Hepatocyte (in vitro differentiated cells): Measurements from ENCODE around the gene B4GALT7. TPM values are rescaled to one million over a fixed set of nuclear protein-coding genes. Genes with fewer than 3 reads are reported as not detected.

Experiments used
- DNase-seq: peaks from one replicate; pipeline ENCODE4 v3.0.0-alpha.2; 2016; ENCODE audit warnings: low spot score
- H2AFZ ChIP-seq: fragments of 200-600 bp; sonication (generic); 2 replicates; pipeline ENCODE4 v1.6.0; 2016; ENCODE audit warnings: antibody characterized with exemption, mild to moderate bottlenecking
- H3K27ac ChIP-seq: fragments of 200-600 bp; sonication (generic); 2 replicates; pipeline ENCODE4 v1.5.1; 2016; ENCODE audit warnings: mild to moderate bottlenecking
- H3K27me3 ChIP-seq: fragments of 200-600 bp; sonication (generic); 2 replicates; pipeline ENCODE4 v1.6.1; 2016
- H3K36me3 ChIP-seq: fragments of 200-600 bp; sonication (generic); replicated peaks from 2 replicates; pipeline ENCODE4 v1.5.1; 2016; ENCODE audit warnings: low read depth; ENCODE audit not compliant: insufficient read depth
- H3K4me1 ChIP-seq: fragments of 200-600 bp; sonication (generic); 2 replicates; pipeline ENCODE4 v1.5.1; 2016; ENCODE audit warnings: mild to moderate bottlenecking, moderate library complexity; ENCODE audit not compliant: insufficient read depth
- H3K4me2 ChIP-seq: fragments of 200-600 bp; sonication (generic); 2 replicates; pipeline ENCODE4 v1.6.0; 2016
- H3K4me3 ChIP-seq: fragments of 200-600 bp; sonication (generic); 2 replicates; pipeline ENCODE4 v1.5.1; 2016; ENCODE audit warnings: mild to moderate bottlenecking
- H3K79me2 ChIP-seq: fragments of 200-600 bp; sonication (generic); 2 replicates; pipeline ENCODE4 v1.6.0; 2017; ENCODE audit warnings: mild to moderate bottlenecking
- H3K9me2 ChIP-seq: fragments of 200-600 bp; sonication (generic); replicated peaks from 2 replicates; pipeline ENCODE4 v1.6.0; 2017; ENCODE audit warnings: mild to moderate bottlenecking; ENCODE audit not compliant: insufficient read depth
- H3K9me3 ChIP-seq: fragments of 200-600 bp; sonication (generic); 2 replicates; pipeline ENCODE4 v1.5.1; 2016; ENCODE audit warnings: low read depth, mild to moderate bottlenecking
- H4K20me1 ChIP-seq: fragments of 200-600 bp; sonication (generic); 2 replicates; pipeline ENCODE4 v1.6.0; 2016; ENCODE audit warnings: mild to moderate bottlenecking; ENCODE audit not compliant: insufficient read depth, poor library complexity, severe bottlenecking
- CTCF ChIP-seq: fragments of 200-600 bp; sonication (generic); IDR thresholded peaks from 2 replicates; pipeline ENCODE4 v1.5.1; 2016; ENCODE audit warnings: antibody characterized with exemption, mild to moderate bottlenecking; ENCODE audit not compliant: poor library complexity
- EZH2 ChIP-seq: fragments of 200-600 bp; sonication (generic); IDR thresholded peaks from 2 replicates; pipeline ENCODE4 v1.6.1; 2016; ENCODE audit warnings: antibody characterized with exemption, mild to moderate bottlenecking, borderline replicate concordance
- EZH2phosphoT487 ChIP-seq: fragments of 200-600 bp; sonication (generic); IDR thresholded peaks from one replicate; pipeline ENCODE4 v1.6.1; 2018; ENCODE audit warnings: antibody characterized with exemption, mild to moderate bottlenecking, low read depth, moderate library complexity; ENCODE audit not compliant: unreplicated experiment, severe bottlenecking
- WGBS: methylation state at CpG from one replicate; pipeline ENCODE4 v1.1.6; 2016; ENCODE audit warnings: low lambda C conversion rate; ENCODE audit errors: missing lambda C conversion rate; 5-methylcytosine and 5-hydroxymethylcytosine counted together
- polyA plus RNA-seq: library from polyadenylated mRNA; unstranded; fragments of >200 nt; fragmentation: Nextera tagmentation; extraction: Ambion mirVana; gene quantifications from 2 replicates; pipeline ENCODE4 v1.2.1, GENCODE V29; 2016
- total RNA-seq: library from RNA; depleted of rRNA; stranded (reverse); fragments of >200 nt; gene quantifications from 2 replicates; pipeline ENCODE4 v1.2.3, GENCODE V29; 2014

Gene B4GALT7
- total RNA-seq (28.5 and 29.2 TPM in 2 replicates), polyA plus RNA-seq (60.7 and 67.6 TPM in 2 replicates)

GRCh38 chr5:177599731-177600507, at the start of gene B4GALT7:
TSS of gene B4GALT7 (plus strand) at chr5:177600132. CDS start at chr5:177600211, 79 bp downstream.
- WGBS, result under 1% methylated on average over 47 of the region's 86 CpGs

GRCh38 chr5:177552839-177553455, 47.0 kb upstream of the B4GALT7 start:
- Histone ChIP-seq H3K36me3 (peaks cover 5% of the 10 kb centered on the region), H2AFZ (no peak overlapping the region), H4K20me1 (peaks cover 41% of the 10 kb centered on the region), H3K79me2 (peaks cover 65% of the 10 kb centered on the region), H3K27me3 (no peaks in the 10 kb centered on the region), H3K9me2 (no peaks in the 10 kb centered on the region), H3K27ac (peak overlapping the region; percentile 78), H3K4me3 (peak overlapping the region; percentile 96), H3K4me1 (peaks cover 29% of the 10 kb centered on the region), H3K4me2 (peak overlapping the region; percentile 95), H3K9me3 (no peaks in the 10 kb centered on the region)
- 54% methylated on average over 14 of the region's 16 CpGs for WGBS
- no peak for TF ChIP-seq CTCF
- TF ChIP-seq EZH2phosphoT487, result no peak
- TF ChIP-seq EZH2, result no peak
- DNase-seq, result no peak

More at GRCh38 chr5:177599731-177600507, at the start of gene B4GALT7:
- peak within 1 kb of the TSS; percentile 98 for H3K27ac ChIP-seq
- no peaks in the 10 kb centered on the region for H3K9me2 ChIP-seq
- no peaks in the 10 kb centered on the region for H3K9me3 ChIP-seq
- peaks cover 9% of the 10 kb centered on the region for H3K4me1 ChIP-seq
- no peaks in the 10 kb centered on the region for H3K27me3 ChIP-seq
- H4K20me1 ChIP-seq, result no peaks in the 10 kb centered on the region
- TF ChIP-seq CTCF, result peak; percentile 7
- no peak for TF ChIP-seq EZH2
- no peak for TF ChIP-seq EZH2phosphoT487
- no peaks in the 10 kb centered on the region for H3K36me3 ChIP-seq
- H3K4me2 ChIP-seq, result peak within 1 kb of the TSS; percentile 100
- peaks cover 21% of the 10 kb centered on the region for H3K79me2 ChIP-seq
- DNase-seq, result peak; percentile 96
- peak within 1 kb of the TSS; percentile 96 for H3K4me3 ChIP-seq
- peak within 1 kb of the TSS; percentile 100 for H2AFZ ChIP-seq

GRCh38 chr5:177553671-177554429, 46.1 kb upstream of the B4GALT7 start:
- Histone ChIP-seq H3K9me3 (no peaks in the 10 kb centered on the region), H3K9me2 (no peaks in the 10 kb centered on the region), H3K27ac (peak overlapping the region; percentile 78), H3K4me2 (peak overlapping the region; percentile 95), H3K4me3 (peak overlapping the region; percentile 96), H3K27me3 (no peaks in the 10 kb centered on the region), H3K4me1 (peaks cover 25% of the 10 kb centered on the region), H3K79me2 (peaks cover 56% of the 10 kb centered on the region), H2AFZ (peak overlapping the region; percentile 68), H3K36me3 (peaks cover 5% of the 10 kb centered on the region), H4K20me1 (peaks cover 33% of the 10 kb centered on the region)
- WGBS, result 3% methylated on average over 14 of the region's 72 CpGs
- DNase-seq, result peak; percentile 50
- TF ChIP-seq EZH2 (no peak), CTCF (no peak), EZH2phosphoT487 (no peak)
